HG03342 (cell line): Measurements from ENCODE around the gene CASKIN2.
"Not testable (repeated sequence)": the region's sequence is repeated elsewhere in the genome, so short reads cannot be mapped to it uniquely, and the experiment has no call there.

ENCODE experiments used
- ATAC-seq: cut with Tn5 transposase; IDR thresholded peaks from one replicate; pipeline ENCODE4 v1.9.1; 2021; ENCODE audit warnings: mild to moderate bottlenecking, moderate library complexity; ENCODE audit not compliant: unreplicated experiment

The CASKIN2 gene

GRCh38 chr17:75493476-75494129 is 21.7 kb downstream of the CASKIN2 start:
- ATAC-seq, result no peak

GRCh38 chr17:75492555-75493168 is 22.7 kb downstream of the CASKIN2 start:
- ATAC-seq, result no peak

- no peak for ATAC-seq
These were observed 23.7 kb downstream of the CASKIN2 start for GRCh38 chr17:75491680-75492079.

- no peak for ATAC-seq
These were observed 24.2 kb downstream of the CASKIN2 start for GRCh38 chr17:75490953-75491649.

GRCh38 chr17:75490173-75490743 is 25.1 kb downstream of the CASKIN2 start:
- ATAC-seq, result no peak

GRCh38 chr17:75489511-75489955 is 25.8 kb downstream of the CASKIN2 start:
- ATAC-seq, result no peak

- ATAC-seq, result no peak
These were observed 26.4 kb downstream of the CASKIN2 start for GRCh38 chr17:75488693-75489510.

GRCh38 chr17:75487351-75488070 is 27.8 kb downstream of the CASKIN2 start:
- ATAC-seq, result no peak

GRCh38 chr17:75486951-75487350 is 28.4 kb downstream of the CASKIN2 start:
- ATAC-seq, result no peak

GRCh38 chr17:75486151-75486550 is 29.2 kb downstream of the CASKIN2 start:
- ATAC-seq, result no peak

- ATAC-seq, result no peak
These were observed 29.6 kb downstream of the CASKIN2 start for GRCh38 chr17:75485688-75486087.

GRCh38 chr17:75482098-75482942 is 33.0 kb downstream of the CASKIN2 start:
- no peak for ATAC-seq

GRCh38 chr17:75481194-75482068 is 33.9 kb downstream of the CASKIN2 start:
- ATAC-seq, result no peak

GRCh38 chr17:75480281-75480680 is 35.1 kb downstream of the CASKIN2 start:
- ATAC-seq, result no peak

- no peak for ATAC-seq
These were observed 36.8 kb downstream of the CASKIN2 start for GRCh38 chr17:75478508-75478907.

GRCh38 chr17:75477490-75477862 is 37.9 kb downstream of the CASKIN2 start:
- not testable (repeated sequence) for ATAC-seq

- ATAC-seq, result no peak
These were observed 38.4 kb downstream of the CASKIN2 start for GRCh38 chr17:75476752-75477489.

- no peak for ATAC-seq
These were observed 39.1 kb downstream of the CASKIN2 start for GRCh38 chr17:75476271-75476671.
